Activated CD8-positive, alpha-beta memory T cell treated with anti-CD3 and anti-CD28 coated beads for 24 hours (primary cell): ENCODE results near the gene VAMP2.

Source experiments
- DNase-seq: peaks from one replicate; pipeline ENCODE4 v3.0.0-alpha.2; 2020

The VAMP2 gene

DNA sequence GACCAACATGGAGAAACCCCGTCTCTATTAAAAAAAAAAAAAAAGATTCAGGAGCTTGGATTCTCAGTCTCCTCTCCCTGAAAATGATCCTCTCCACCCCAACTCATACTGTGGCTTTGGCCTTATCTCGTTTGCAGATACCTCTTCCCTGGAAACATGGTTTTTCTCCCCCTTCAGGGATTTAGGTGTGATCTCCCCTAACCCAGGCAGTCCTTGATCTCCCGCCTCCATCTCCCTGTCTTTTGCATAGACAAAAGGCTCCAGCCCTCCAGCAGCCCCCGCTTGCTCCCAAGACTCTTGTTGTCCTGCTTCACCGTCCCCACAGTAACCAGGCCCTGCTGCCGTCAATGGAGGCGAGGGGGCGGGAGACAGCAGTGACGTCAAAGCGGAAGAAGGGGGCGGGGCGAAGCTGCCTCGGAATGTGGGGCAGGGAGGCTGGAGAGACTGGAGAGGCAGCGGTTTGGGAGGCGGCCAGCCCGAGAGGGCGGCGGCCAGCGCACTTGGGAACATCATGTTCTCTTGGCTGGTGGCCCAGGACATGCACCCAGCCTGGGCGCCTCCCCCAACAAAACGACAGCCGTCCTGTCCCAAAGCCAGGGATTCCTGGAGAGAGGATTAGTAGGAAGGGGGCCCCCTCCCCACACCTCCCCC is 8.7 kb downstream of the VAMP2 start:
- DNase-seq: peak; percentile 90

DNA sequence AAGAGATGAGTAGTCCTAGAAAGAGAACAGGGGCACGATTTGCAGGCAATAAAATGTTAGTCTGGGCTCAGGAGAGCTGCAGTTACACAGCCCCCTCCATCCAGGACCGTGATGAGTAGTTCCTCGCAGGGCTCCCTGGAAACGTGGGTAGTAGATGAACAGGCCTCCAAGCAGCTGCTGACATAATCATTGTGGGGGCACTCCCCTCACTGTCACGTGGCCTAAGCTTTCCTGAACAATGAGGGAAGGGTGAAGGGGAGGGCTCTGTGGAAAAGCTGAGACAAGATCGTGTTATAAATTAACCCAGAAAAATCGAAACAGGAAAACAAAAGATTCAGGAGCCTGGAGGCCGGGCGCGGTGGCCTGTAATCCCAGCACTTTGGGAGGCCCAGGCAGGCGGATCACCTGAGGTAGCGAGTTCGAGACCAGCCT is 9.2 kb downstream of the VAMP2 start:
- peak; percentile 72 for DNase-seq

DNA sequence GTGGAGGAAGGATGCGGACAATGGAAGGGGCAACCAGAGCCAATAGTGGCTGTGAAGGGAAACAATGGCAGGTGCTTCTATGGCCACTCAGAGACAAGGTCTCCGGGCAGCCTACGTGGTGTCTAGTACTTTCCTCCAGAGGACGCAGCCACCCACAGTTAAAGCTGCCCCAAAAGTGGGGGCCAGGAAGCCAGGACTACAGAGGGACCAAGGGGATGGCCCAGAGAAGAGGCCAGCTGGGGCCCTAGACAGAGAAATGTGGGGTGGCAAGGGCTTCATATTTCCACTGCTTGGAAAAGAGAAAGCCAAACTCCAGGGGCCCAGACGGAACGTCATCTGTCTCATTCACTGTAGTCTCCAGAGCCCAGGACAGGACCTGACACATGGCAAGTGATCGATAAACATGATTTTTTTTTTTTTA is 9.7 kb downstream of the VAMP2 start:
- no peak for DNase-seq

- peak; percentile 91 for DNase-seq
Observed at GRCh38 chr17:8152112-8152775, 10.5 kb downstream of the VAMP2 start, which contains the start of gene PER1. PER1 (minus strand) TSS chr17:8152404; CDS start chr17:8150706, 1,698 bp downstream.

- no peak for DNase-seq
Observed at GRCh38 chr17:8151641-8152111, 11.1 kb downstream of the VAMP2 start.

- peak; percentile 92 for DNase-seq
Observed at GRCh38 chr17:8151120-8151640, 11.6 kb downstream of the VAMP2 start.

DNA sequence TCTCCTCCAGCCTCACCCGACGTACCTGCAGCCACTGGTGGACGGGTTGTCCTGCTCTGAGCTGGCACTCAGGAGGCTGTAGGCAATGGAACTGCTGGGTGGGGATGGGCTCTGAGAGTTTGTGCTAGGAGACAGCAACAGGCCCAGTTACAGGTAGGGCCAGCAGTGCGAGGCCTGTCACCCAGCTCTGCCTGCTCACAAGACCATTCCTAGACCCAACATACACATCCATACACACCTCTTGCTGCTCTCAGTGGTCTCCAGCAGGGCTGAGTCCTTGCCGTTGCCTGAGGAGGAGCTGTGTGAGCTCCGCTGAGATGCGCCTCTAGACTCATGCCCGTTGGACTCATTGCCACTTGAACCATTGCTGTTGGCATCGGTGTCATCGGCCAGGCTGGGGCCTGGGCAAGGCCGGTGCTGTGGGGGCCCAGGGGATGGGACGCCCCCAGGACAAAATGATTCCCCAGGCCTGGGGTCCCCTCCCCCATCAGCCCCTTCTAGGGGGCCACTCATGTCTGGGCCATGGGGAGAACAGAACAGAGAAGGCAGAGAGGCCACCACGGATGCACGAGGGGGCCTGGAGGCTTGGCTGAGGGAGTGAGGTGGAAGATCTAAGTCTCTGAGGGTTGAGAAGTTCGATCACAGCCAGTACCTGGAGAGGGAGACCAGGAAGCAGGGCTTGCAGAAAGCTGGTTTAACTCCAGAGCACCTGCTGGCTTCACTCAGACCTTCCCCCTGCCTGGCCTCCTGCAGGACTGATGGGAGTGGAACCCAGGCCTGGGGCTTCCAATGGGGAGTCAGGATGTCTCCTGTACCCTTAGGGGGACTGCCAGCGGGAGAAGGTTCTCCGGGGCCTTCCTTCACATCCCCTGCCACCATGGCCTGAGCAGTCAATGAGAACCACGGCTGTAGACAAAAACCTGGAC is 12.3 kb downstream of the VAMP2 start:
- DNase-seq: no peak

- DNase-seq: no peak
Observed at GRCh38 chr17:8149419-8150193, 13.1 kb downstream of the VAMP2 start.

DNA sequence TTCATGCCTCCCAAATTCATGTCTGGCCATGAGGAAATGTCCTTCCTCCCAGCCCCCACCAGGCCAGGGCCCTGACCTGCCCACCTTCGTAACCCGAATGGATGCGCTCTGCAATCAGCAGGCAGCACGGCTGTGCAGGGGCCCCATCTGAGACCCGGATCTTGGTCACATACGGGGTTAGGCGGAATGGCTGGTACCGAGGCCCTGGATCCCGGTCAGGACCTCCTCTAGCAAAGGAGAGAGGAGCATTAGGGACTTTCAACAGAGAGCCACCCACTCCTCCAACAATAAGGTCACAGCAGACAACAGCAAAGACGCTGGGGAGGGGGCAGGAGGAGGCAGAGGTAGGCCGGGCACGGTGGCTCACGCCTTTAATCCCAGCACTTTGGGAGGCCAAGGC is 14.2 kb downstream of the VAMP2 start:
- no peak for DNase-seq

DNA sequence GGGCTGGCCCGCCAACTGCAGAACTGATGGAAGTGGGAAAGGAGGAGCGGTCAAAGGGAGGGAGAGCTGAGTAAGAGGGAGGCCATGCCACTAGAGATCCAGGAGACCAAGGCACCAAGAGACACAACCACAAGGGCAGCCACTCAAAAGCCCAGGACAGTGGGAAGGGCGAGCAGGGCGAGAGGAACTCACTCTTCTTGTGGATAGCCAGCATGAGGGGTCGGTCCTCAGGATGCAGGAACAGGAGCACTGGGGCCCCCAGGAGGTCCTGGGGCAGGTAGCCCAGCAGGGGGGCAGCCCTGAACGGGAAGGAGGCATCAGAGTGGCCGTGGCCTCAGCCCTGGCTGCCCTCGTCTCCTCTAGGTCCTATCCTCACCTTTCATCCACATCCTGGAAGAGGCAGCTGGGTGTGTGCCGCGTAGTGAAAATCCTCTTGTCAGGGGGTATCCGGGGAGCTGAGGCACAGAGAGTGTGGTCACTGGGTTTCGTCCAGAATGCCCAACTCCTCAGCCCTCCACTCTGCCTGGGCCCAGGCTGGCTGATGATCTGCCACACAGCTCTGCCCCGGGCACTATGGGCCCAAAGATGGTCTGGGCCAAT is 14.8 kb downstream of the VAMP2 start:
- no peak for DNase-seq

GRCh38 chr17:8147141-8147804 is 15.5 kb downstream of the VAMP2 start:
- no peak for DNase-seq

- no peak for DNase-seq
Observed at GRCh38 chr17:8146381-8147140, 16.2 kb downstream of the VAMP2 start.

DNA sequence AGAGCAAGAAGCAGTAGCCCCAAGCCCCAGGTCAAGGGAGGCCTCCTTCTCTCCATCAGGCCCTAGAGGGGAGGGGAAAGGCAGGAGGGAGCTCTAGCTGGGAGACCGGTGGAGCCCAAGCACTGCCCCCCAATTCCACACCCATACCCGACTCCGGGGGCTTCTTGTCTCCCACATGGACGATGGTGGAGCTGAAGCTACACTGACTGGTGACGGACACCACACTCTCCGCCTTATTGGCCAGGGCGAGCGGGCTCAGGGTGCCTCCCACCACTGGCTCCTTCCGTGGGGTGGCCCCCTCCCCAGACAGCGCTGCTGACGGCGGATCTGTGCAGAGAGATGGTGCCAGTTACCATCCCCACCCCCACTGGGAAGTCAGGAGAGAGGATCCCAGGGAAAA is 16.9 kb downstream of the VAMP2 start:
- DNase-seq: no peak

- no peak for DNase-seq
Observed at GRCh38 chr17:8144401-8145231, 18.1 kb downstream of the VAMP2 start.

DNA sequence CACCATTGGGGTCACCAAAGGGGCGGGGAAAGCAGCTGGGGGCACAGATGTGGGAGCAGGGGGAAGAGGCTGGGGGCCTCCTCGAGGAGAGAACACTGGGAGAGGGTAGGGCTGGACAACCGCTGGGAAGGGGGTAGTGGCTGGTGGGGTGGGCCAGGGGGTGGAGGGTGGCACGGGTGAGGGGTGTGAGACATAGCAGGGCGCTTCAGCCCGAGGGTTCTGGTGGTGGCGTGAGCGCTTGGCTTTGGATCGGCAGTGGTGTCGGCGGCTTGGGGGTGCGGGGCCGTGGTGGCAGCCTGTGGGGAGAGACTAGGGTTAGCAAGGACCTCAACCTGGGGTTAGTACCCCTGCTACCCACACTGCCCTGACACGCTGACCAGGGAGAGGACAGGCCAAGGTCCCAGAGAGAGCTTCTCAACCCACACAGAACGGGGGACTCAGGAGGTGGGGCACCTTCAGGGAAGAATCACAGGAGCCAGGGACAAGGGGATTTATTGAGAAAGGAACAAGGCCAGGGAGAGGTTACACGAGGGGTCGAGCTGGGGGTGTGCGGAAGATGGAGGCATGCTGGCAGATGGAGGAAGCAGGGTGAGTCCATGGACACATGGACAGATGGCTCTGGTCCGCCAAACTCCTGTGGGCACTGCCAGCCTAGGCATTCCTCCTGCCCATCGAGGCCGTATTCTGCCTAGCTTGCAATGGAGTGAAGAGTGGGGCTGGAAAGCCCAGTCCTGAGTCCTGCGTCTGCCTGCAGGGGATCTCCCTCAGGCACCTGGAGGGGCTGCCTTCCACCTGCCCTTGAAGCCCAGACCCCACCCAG is 19.0 kb downstream of the VAMP2 start:
- DNase-seq: no peak

DNA sequence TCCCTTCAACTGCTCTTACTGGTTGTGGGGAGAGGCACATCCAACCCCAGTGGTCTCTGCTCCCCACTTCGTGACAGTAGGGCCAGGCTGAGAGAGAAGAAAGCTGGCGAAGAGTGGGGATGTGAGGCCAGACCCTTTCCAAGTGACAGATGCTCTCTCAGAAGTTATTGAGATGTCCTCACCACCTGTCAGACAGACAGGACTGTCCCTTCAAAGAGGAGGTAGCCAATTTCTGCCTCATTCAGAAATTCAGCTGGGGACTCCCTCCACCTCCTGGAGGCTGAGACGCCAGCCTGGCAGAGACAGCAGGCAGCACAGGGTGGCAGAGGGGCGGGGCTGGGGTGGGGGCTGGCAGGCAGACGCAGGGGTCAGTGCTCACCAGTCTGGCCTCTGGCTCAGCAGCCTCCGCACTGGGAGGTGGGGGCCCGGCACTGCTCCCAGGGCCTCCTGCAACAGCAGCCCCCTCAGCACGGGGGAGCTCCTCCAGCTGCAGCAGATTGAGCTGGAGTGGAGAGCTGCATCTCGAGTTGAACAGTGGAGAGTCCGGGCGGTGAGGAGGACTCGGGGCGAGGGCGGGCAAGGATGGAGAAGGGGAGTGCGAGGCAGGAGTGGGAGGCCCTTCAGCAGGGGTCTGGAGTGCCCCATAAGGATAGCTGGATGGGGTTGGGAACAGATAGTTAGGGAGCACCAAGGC is 19.7 kb downstream of the VAMP2 start:
- no peak for DNase-seq

- no peak for DNase-seq
Observed at GRCh38 chr17:8142158-8142886, 20.4 kb downstream of the VAMP2 start.
